ENCODE results near the gene FAM171A1. TPM values are rescaled to one million over a fixed set of nuclear protein-coding genes. Genes with fewer than 3 reads are reported as not detected.

FAM171A1 gene
- total RNA-seq, 1 donor from 2014 or later, result 86.1 TPM

GRCh38 chr10:15189133-15189885, 181.8 kb downstream of the FAM171A1 start:
- peaks cover 5% of the 10 kb centered on the region for H3K4me1 Mint-ChIP-seq (ENCODE audit: low read depth)
- no peak overlapping the region for H3K4me3 Mint-ChIP-seq (ENCODE audit: low read depth)
- no peaks in the 10 kb centered on the region for H3K27me3 Mint-ChIP-seq
- H3K9me3 Mint-ChIP-seq (ENCODE audit: low read depth), result no peaks in the 10 kb centered on the region
- no peak for TF ChIP-seq CTCF (IDR thresholded peaks at IDR 0.05; ENCODE audit: unreplicated experiment)
- H3K36me3 Mint-ChIP-seq (ENCODE audit: insufficient read depth), result peaks cover 1% of the 10 kb centered on the region
- DNase-seq (ENCODE audit: low spot score, unreplicated experiment), result no peak
- H3K27ac Mint-ChIP-seq, result no peak overlapping the region

- peaks cover 5% of the 10 kb centered on the region for H3K4me1 Mint-ChIP-seq (ENCODE audit: low read depth)
- no peak for DNase-seq (ENCODE audit: low spot score, unreplicated experiment)
- no peak overlapping the region for H3K4me3 Mint-ChIP-seq (ENCODE audit: low read depth)
- H3K36me3 Mint-ChIP-seq (ENCODE audit: insufficient read depth), result peaks cover 1% of the 10 kb centered on the region
- H3K27me3 Mint-ChIP-seq, result no peaks in the 10 kb centered on the region
- no peak for TF ChIP-seq CTCF (IDR thresholded peaks at IDR 0.05; ENCODE audit: unreplicated experiment)
- H3K27ac Mint-ChIP-seq, result no peak overlapping the region
- no peaks in the 10 kb centered on the region for H3K9me3 Mint-ChIP-seq (ENCODE audit: low read depth)
Measured at GRCh38 chr10:15188603-15189002, 182.5 kb downstream of the FAM171A1 start.

- Mint-ChIP-seq H3K9me3 (ENCODE audit: low read depth) (no peaks in the 10 kb centered on the region), H3K36me3 (ENCODE audit: insufficient read depth) (peaks cover 1% of the 10 kb centered on the region), H3K27ac (no peak overlapping the region), H3K4me3 (ENCODE audit: low read depth) (no peak overlapping the region), H3K4me1 (ENCODE audit: low read depth) (peaks cover 3% of the 10 kb centered on the region), H3K27me3 (no peaks in the 10 kb centered on the region)
- DNase-seq (ENCODE audit: low spot score, unreplicated experiment), result no peak
- no peak for TF ChIP-seq CTCF (IDR thresholded peaks at IDR 0.05; ENCODE audit: unreplicated experiment)
Measured at GRCh38 chr10:15183689-15184481, 187.2 kb downstream of the FAM171A1 start.

- TF ChIP-seq CTCF (IDR thresholded peaks at IDR 0.05; ENCODE audit: unreplicated experiment), result no peak
- no peaks in the 10 kb centered on the region for H3K9me3 Mint-ChIP-seq (ENCODE audit: low read depth)
- H3K27ac Mint-ChIP-seq, result no peak overlapping the region
- H3K4me3 Mint-ChIP-seq (ENCODE audit: low read depth), result no peak overlapping the region
- H3K4me1 Mint-ChIP-seq (ENCODE audit: low read depth), result peaks cover 4% of the 10 kb centered on the region
- DNase-seq (ENCODE audit: low spot score, unreplicated experiment), result no peak
- peaks cover 1% of the 10 kb centered on the region for H3K36me3 Mint-ChIP-seq (ENCODE audit: insufficient read depth)
- H3K27me3 Mint-ChIP-seq, result no peaks in the 10 kb centered on the region
Measured at GRCh38 chr10:15182540-15183207, 188.4 kb downstream of the FAM171A1 start.

GRCh38 chr10:15181576-15182156, 189.4 kb downstream of the FAM171A1 start:
- TF ChIP-seq CTCF (IDR thresholded peaks at IDR 0.05; ENCODE audit: unreplicated experiment), result no peak
- peaks cover 1% of the 10 kb centered on the region for H3K36me3 Mint-ChIP-seq (ENCODE audit: insufficient read depth)
- no peaks in the 10 kb centered on the region for H3K27me3 Mint-ChIP-seq
- H3K4me3 Mint-ChIP-seq (ENCODE audit: low read depth), result no peak overlapping the region
- H3K4me1 Mint-ChIP-seq (ENCODE audit: low read depth), result peaks cover 4% of the 10 kb centered on the region
- no peaks in the 10 kb centered on the region for H3K9me3 Mint-ChIP-seq (ENCODE audit: low read depth)
- no peak for DNase-seq (ENCODE audit: low spot score, unreplicated experiment)
- no peak overlapping the region for H3K27ac Mint-ChIP-seq
